Thyroid gland (tissue), 4 donors: ENCODE measurements around the gene DIO1.
"Not testable (repeated sequence)": the region's sequence is repeated elsewhere in the genome, so short reads cannot be mapped to it uniquely, and the experiment has no call there.

Source experiments
- POLR2A ChIP-seq, 2 donors: fragments of 450-650 bp; IDR thresholded peaks; one replicate each; pipeline ENCODE4 v1.6.1; 2017; ENCODE audit warnings: antibody characterized with exemption in 2 of 2, mild to moderate bottlenecking in 2 of 2, moderate library complexity in 1 of 2
- TF ChIP-seq, protein P1 (sequence below), 6 experiments: fragments of 200-600 bp in 3 of 6; fragments of 450-650 bp in 3 of 6; sonication (generic) in 3 of 6; IDR thresholded peaks; one replicate each; pipeline ENCODE4 v1.5.1; 2016 to 2019; ENCODE audit warnings: antibody characterized with exemption in 6 of 6, mild to moderate bottlenecking in 2 of 6, inconsistent platforms in 1 of 6, moderate library complexity in 1 of 6

DNA sequence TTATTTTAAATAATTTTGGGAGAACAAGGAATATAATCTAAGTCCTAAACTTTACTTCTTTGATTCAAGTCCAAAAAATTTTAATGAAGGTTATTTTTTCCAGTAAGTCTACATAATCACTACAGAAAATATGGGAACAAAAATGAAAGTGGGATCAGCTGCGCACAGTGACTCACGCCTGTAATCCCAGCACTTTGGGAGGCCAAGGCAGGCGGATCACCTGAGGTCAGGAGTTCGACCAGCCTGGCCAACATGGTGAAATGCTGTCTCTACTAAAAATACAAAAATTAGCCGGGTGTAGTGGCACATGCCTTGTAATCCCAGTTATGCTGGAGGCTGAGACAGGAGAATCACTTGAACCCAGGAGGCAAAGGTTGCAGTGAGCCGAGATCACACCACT is 10.4 kb upstream of the DIO1 start:
- TF ChIP-seq, protein P1, sequence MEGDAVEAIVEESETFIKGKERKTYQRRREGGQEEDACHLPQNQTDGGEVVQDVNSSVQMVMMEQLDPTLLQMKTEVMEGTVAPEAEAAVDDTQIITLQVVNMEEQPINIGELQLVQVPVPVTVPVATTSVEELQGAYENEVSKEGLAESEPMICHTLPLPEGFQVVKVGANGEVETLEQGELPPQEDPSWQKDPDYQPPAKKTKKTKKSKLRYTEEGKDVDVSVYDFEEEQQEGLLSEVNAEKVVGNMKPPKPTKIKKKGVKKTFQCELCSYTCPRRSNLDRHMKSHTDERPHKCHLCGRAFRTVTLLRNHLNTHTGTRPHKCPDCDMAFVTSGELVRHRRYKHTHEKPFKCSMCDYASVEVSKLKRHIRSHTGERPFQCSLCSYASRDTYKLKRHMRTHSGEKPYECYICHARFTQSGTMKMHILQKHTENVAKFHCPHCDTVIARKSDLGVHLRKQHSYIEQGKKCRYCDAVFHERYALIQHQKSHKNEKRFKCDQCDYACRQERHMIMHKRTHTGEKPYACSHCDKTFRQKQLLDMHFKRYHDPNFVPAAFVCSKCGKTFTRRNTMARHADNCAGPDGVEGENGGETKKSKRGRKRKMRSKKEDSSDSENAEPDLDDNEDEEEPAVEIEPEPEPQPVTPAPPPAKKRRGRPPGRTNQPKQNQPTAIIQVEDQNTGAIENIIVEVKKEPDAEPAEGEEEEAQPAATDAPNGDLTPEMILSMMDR (IDR thresholded peaks at IDR 0.05) = not testable (repeated sequence)
- not testable (repeated sequence) for TF ChIP-seq POLR2A (IDR thresholded peaks at IDR 0.05)
